Keratinocyte (primary cell): ENCODE measurements around the gene PLEKHO2. TPM values are rescaled to one million over a fixed set of nuclear protein-coding genes. Genes with fewer than 3 reads are reported as not detected.

Source experiments
- DNase-seq: peaks from one replicate; pipeline ENCODE4 v3.0.0-alpha.2; 2011; ENCODE audit warnings: low read depth, missing footprints, low spot score
- FAIRE-seq: peaks from 2 replicates; lab custom pipeline; 2011; peaks lifted over from hg19 to GRCh38; lab: Jason Lieb, UNC
- H2AFZ ChIP-seq: 2 replicates; pipeline ENCODE4 v1.6.0; 2012; ENCODE audit warnings: low read length, control low read depth, inconsistent platforms; ENCODE audit not compliant: control insufficient read depth
- H3K27ac ChIP-seq: 2 replicates; pipeline ENCODE4 v1.5.1; 2011; ENCODE audit warnings: low read length; ENCODE audit not compliant: control insufficient read depth, insufficient read depth
- H3K27me3 ChIP-seq: 3 replicates; pipeline ENCODE4 v1.6.0; 2011; ENCODE audit warnings: low read length; ENCODE audit not compliant: control insufficient read depth, insufficient read depth; ENCODE audit errors: extremely low read depth
- H3K36me3 ChIP-seq, 2 experiments: 2 replicates in 1 of 2; 3 replicates in 1 of 2; pipeline ENCODE4 v1.5.1; 2011; ENCODE audit warnings: low read length in 2 of 2, mild to moderate bottlenecking in 1 of 2; ENCODE audit not compliant: control insufficient read depth in 2 of 2, insufficient read depth in 2 of 2; ENCODE audit errors: extremely low read depth in 1 of 2
- H3K4me1 ChIP-seq: 3 replicates; pipeline ENCODE4 v1.5.1; 2011; ENCODE audit warnings: low read length; ENCODE audit not compliant: control insufficient read depth, insufficient read depth; ENCODE audit errors: extremely low read depth
- H3K4me2 ChIP-seq: 3 replicates; pipeline ENCODE4 v1.6.0; 2011; ENCODE audit warnings: low read depth, low read length; ENCODE audit not compliant: control insufficient read depth, insufficient read depth; ENCODE audit errors: extremely low read depth
- H3K4me3 ChIP-seq, 3 experiments: fragments of 200-600 bp in 1 of 3; sonication (generic) in 1 of 3; 2 replicates in 2 of 3; 3 replicates in 1 of 3; pipeline ENCODE4 v1.5.1; 2011 to 2016; ENCODE audit warnings: low read length in 3 of 3, mild to moderate bottlenecking in 3 of 3, control low read depth in 2 of 3, inconsistent platforms in 1 of 3, low read depth in 1 of 3, mixed read lengths in 1 of 3, mixed run types in 1 of 3, moderate library complexity in 1 of 3; ENCODE audit not compliant: control insufficient read depth in 2 of 3, insufficient read depth in 2 of 3; ENCODE audit errors: extremely low read depth in 1 of 3
- H3K79me2 ChIP-seq: 2 replicates; pipeline ENCODE4 v1.6.0; 2012; ENCODE audit warnings: low read length; ENCODE audit not compliant: control insufficient read depth, insufficient read depth
- H3K9ac ChIP-seq: 3 replicates; pipeline ENCODE4 v1.6.0; 2011; ENCODE audit warnings: low read length; ENCODE audit not compliant: control insufficient read depth, insufficient read depth; ENCODE audit errors: extremely low read depth
- H3K9me1 ChIP-seq: 3 replicates; pipeline ENCODE4 v1.6.0; 2011; ENCODE audit warnings: low read length; ENCODE audit not compliant: control insufficient read depth, insufficient read depth; ENCODE audit errors: extremely low read depth
- H3K9me3 ChIP-seq: 2 replicates; pipeline ENCODE4 v1.5.1; 2012; ENCODE audit warnings: low read depth, low read length; ENCODE audit not compliant: control insufficient read depth
- H4K20me1 ChIP-seq: 3 replicates; pipeline ENCODE4 v1.6.0; 2011; ENCODE audit warnings: low read length; ENCODE audit not compliant: control insufficient read depth, insufficient read depth; ENCODE audit errors: extremely low read depth
- EZH2 ChIP-seq: IDR thresholded peaks from one replicate; pipeline ENCODE4 v1.6.1; 2012; ENCODE audit warnings: inconsistent platforms, mild to moderate bottlenecking, low read length, moderate library complexity
- dilution Hi-C: fragments of 300-500 bp; cut with MboI; formaldehyde crosslinking; loops from one replicate; pipeline ENCODE4 v1.7.0; 2020; ENCODE audit warnings: low sequenced_read_pairs; ENCODE audit not compliant: extremely low pct_ligation_motif_present
- polyA plus RNA-seq, 5 experiments: library from polyadenylated mRNA; depleted of rRNA in 3 of 5; stranded (reverse) in 3 of 5; stranded (forward) in 1 of 5; unstranded in 1 of 5; fragments of >200 nt; gene quantifications; 1 replicate in 1 of 5; 2 replicates in 3 of 5; 3 replicates in 1 of 5; pipeline versions ENCODE4 v1.2.1 to v1.2.3, GENCODE V29; 2011 to 2012; ENCODE audit warnings: missing spikeins in 2 of 5, low read depth in 1 of 5, low replicate concordance in 1 of 5
- TF ChIP-seq, protein P1 (sequence below), 3 experiments: IDR thresholded peaks in 1 of 3; conservative IDR thresholded peaks in 1 of 3; optimal IDR thresholded peaks in 1 of 3; 2 replicates in 2 of 3; 3 replicates in 1 of 3; pipeline versions ENCODE3 to v1.5.1; 2011; ENCODE audit warnings: low read length in 3 of 3, mild to moderate bottlenecking in 3 of 3, moderate library complexity in 2 of 3, control low read depth in 1 of 3, inconsistent platforms in 1 of 3; ENCODE audit not compliant: insufficient read depth in 2 of 3; ENCODE audit errors: extremely low read depth in 1 of 3

The PLEKHO2 gene
- polyA plus RNA-seq, 1 donor (not counting 4 experiments of a cell fraction or from before 2014, with no cell fraction given), result 8.8 TPM

DNA sequence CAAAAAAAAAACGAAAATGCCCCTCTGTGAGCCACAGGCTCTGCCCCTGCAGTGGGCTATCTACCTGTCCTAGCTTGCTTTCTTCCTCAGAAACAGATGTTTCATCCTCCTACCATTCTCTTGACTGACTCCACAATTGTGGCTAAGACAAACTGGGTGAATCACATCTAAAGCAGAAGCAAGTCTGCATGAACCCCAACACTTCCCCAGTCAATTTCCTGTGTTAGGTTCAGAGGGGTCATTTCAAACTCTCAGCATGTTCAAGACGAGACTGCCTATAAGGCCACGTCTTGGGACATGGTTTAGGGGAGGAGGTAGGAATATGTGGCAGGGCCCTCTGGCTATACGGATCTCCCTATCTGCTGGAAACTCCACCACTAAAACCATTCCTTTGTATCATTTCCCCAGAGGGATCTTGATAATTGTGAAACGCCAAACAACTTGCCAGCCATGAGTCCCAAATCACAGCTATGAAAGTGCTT lies 41.4 kb downstream of the PLEKHO2 start:
- Histone ChIP-seq H3K4me2 (peak overlapping the region; percentile 63), H3K9me3 (no peaks in the 10 kb centered on the region), H3K27ac (peak overlapping the region; percentile 97), H3K36me3 (no peaks in the 10 kb centered on the region), H3K79me2 (no peaks in the 10 kb centered on the region), H3K27me3 (no peaks in the 10 kb centered on the region), H3K9me1 (no peaks in the 10 kb centered on the region), H3K9ac (peak overlapping the region; percentile 72), H3K4me3 (no peak overlapping the region), H3K4me1 (peaks cover 30% of the 10 kb centered on the region), H2AFZ (no peak overlapping the region), H4K20me1 (no peaks in the 10 kb centered on the region)
- DNase-seq, result peak; percentile 84
- dilution Hi-C loops, result no loop called here
- FAIRE-seq, result peak; percentile 90
- TF ChIP-seq, protein P1, sequence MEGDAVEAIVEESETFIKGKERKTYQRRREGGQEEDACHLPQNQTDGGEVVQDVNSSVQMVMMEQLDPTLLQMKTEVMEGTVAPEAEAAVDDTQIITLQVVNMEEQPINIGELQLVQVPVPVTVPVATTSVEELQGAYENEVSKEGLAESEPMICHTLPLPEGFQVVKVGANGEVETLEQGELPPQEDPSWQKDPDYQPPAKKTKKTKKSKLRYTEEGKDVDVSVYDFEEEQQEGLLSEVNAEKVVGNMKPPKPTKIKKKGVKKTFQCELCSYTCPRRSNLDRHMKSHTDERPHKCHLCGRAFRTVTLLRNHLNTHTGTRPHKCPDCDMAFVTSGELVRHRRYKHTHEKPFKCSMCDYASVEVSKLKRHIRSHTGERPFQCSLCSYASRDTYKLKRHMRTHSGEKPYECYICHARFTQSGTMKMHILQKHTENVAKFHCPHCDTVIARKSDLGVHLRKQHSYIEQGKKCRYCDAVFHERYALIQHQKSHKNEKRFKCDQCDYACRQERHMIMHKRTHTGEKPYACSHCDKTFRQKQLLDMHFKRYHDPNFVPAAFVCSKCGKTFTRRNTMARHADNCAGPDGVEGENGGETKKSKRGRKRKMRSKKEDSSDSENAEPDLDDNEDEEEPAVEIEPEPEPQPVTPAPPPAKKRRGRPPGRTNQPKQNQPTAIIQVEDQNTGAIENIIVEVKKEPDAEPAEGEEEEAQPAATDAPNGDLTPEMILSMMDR (optimal IDR thresholded peaks at IDR 0.05 in 1 of 3, IDR thresholded peaks at IDR 0.05 in 1 of 3, conservative IDR thresholded peaks at IDR 0.05 in 1 of 3; ENCODE audit: extremely low read depth in 1 of 3, insufficient read depth in 2 of 3, low read length in 3 of 3), result no peak
- TF ChIP-seq EZH2, result no peak

DNA sequence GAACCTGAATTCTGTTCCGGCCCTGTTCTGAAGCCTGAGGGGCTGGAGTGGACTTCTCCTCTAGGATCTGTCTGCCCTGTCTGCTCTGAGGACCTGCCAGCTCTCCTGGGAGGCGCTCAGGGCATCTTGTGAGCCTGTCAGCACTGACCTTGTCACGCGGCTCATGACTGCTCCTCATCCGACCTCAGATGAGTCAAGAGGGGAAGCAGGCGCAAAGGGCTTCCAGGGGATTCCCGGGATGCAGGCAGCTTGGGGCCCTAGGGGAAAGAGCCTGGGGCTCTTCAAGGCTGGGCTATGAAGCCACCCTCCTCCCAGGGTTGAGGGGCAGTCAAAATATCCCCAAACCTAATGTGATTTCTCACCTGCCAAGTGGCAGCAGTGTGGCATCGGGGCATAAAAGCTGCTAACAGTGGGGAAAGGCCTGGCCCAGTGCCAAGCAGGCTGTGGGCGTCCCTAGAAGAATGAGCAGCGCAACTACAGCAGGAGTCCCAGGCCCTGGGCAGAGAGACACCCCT lies 42.3 kb downstream of the PLEKHO2 start:
- no peak for TF ChIP-seq EZH2
- TF ChIP-seq, protein P1 (optimal IDR thresholded peaks at IDR 0.05 in 1 of 3, IDR thresholded peaks at IDR 0.05 in 1 of 3, conservative IDR thresholded peaks at IDR 0.05 in 1 of 3; ENCODE audit: extremely low read depth in 1 of 3, insufficient read depth in 2 of 3, low read length in 3 of 3), result no peak
- dilution Hi-C loops, result no loop called here
- no peaks in the 10 kb centered on the region for H3K9me3 ChIP-seq
- H2AFZ ChIP-seq, result no peak overlapping the region
- no peaks in the 10 kb centered on the region for H4K20me1 ChIP-seq
- H3K9ac ChIP-seq, result peak overlapping the region; percentile 72
- peak overlapping the region; percentile 97 for H3K27ac ChIP-seq
- no peaks in the 10 kb centered on the region for H3K27me3 ChIP-seq
- H3K9me1 ChIP-seq, result no peaks in the 10 kb centered on the region
- peak; percentile 70 for FAIRE-seq
- H3K4me2 ChIP-seq, result peak overlapping the region; percentile 63
- H3K79me2 ChIP-seq, result no peaks in the 10 kb centered on the region
- H3K36me3 ChIP-seq, result no peaks in the 10 kb centered on the region
- H3K4me3 ChIP-seq, result no peak overlapping the region
- DNase-seq, result peak; percentile 97
- H3K4me1 ChIP-seq, result peaks cover 30% of the 10 kb centered on the region
